Lower lobe of right lung (tissue), 2 donors: ENCODE results near the gene MT1H. TPM values are rescaled to one million over a fixed set of nuclear protein-coding genes. Genes with fewer than 3 reads are reported as not detected.

ENCODE experiments used
- ATAC-seq, 2 donors: fragments of 200-7000 bp; cut with Tn5 transposase; one replicate each; pipeline ENCODE4 v1.9.1; 2020 to 2022; ENCODE audit warnings: mild to moderate bottlenecking in 2 of 2, moderate library complexity in 2 of 2
- DNase-seq: peaks from one replicate; pipeline ENCODE4 v3.0.0-alpha.2; 2020
- H3K27ac ChIP-seq: fragments of 200-600 bp; one replicate; pipeline ENCODE4 v1.8.0; 2022
- H3K27me3 ChIP-seq: fragments of 200-600 bp; one replicate; pipeline ENCODE4 v1.8.0; 2022; ENCODE audit warnings: low read depth
- H3K36me3 ChIP-seq: fragments of 200-600 bp; one replicate; pipeline ENCODE4 v1.8.0; 2022; ENCODE audit warnings: mild to moderate bottlenecking
- H3K4me1 ChIP-seq: fragments of 200-600 bp; one replicate; pipeline ENCODE4 v1.8.0; 2022
- H3K4me3 ChIP-seq: fragments of 200-600 bp; one replicate; pipeline ENCODE4 v1.8.0; 2022; ENCODE audit warnings: mild to moderate bottlenecking
- H3K9me3 ChIP-seq: fragments of 200-600 bp; one replicate; pipeline ENCODE4 v1.8.0; 2022
- intact Hi-C: fragments of 100-400 bp; cut with DNase I; formaldehyde crosslinking; loops from one replicate; pipeline ENCODE4 v1.11.0; 2022
- total RNA-seq: library from RNA; stranded (reverse); fragmentation: NEBNext Ultra II Directional; extraction: Animal tissue kit (Norgen Biotek cat#: 25700); gene quantifications from one replicate; pipeline ENCODE4 v1.2.1, GENCODE V29; 2021
- TF ChIP-seq, protein P1 (sequence below): fragments of 200-600 bp; IDR thresholded peaks from one replicate; pipeline ENCODE4 v1.8.0; 2022; ENCODE audit warnings: antibody characterized with exemption, mild to moderate bottlenecking
- donor health status: DM: no; HTN: yes; CAD: no; lungs with severe emphysema.

The MT1H gene
- total RNA-seq, 1 donor from 2014 or later: 4.3 TPM

DNA sequence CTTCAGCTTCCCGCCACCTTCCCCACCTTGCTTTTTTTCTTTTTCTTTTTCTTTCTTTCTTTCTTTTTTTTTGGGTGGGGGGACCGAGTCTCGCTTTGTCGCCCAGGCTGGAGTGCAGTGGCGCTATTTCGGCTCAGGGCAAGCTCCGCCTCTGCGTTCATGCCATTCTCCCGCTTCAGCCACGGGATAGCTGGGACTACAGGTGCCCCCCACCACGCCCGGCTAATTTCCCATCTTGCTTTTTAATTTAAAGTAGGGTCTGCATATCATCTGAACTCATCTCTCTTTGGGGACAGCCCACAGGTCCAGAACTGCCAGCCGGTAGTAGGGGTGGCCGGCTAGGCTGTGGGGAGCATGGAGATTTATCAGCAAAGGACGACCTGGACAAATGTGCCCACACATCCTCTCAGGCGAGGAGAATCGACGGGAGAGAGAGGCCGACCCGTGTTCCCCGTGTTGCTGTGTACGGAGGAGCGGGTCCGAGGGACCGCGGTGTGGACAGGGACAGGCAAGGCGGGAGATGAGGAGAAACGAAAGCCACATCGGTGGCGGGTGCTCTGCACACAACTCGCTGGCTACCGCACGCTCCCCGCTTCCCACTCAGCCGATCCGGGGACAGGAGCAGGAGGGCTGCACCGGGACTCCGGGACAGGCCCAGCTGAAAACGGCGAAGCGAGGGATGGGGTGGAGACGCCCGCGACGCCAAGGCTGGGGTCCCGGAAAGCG is 34.7 kb upstream of the MT1H start:
- peak overlapping the region; percentile 25 for H3K4me3 ChIP-seq
- peaks cover 42% of the 10 kb centered on the region for H3K4me1 ChIP-seq
- H3K27ac ChIP-seq: no peak overlapping the region
- intact Hi-C loops: no loop called here
- ATAC-seq (no peak), DNase-seq (no peak)
- no peaks in the 10 kb centered on the region for H3K36me3 ChIP-seq
- no peaks in the 10 kb centered on the region for H3K9me3 ChIP-seq
- H3K27me3 ChIP-seq: peaks cover 71% of the 10 kb centered on the region
- TF ChIP-seq, protein P1, sequence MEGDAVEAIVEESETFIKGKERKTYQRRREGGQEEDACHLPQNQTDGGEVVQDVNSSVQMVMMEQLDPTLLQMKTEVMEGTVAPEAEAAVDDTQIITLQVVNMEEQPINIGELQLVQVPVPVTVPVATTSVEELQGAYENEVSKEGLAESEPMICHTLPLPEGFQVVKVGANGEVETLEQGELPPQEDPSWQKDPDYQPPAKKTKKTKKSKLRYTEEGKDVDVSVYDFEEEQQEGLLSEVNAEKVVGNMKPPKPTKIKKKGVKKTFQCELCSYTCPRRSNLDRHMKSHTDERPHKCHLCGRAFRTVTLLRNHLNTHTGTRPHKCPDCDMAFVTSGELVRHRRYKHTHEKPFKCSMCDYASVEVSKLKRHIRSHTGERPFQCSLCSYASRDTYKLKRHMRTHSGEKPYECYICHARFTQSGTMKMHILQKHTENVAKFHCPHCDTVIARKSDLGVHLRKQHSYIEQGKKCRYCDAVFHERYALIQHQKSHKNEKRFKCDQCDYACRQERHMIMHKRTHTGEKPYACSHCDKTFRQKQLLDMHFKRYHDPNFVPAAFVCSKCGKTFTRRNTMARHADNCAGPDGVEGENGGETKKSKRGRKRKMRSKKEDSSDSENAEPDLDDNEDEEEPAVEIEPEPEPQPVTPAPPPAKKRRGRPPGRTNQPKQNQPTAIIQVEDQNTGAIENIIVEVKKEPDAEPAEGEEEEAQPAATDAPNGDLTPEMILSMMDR: no peak

DNA sequence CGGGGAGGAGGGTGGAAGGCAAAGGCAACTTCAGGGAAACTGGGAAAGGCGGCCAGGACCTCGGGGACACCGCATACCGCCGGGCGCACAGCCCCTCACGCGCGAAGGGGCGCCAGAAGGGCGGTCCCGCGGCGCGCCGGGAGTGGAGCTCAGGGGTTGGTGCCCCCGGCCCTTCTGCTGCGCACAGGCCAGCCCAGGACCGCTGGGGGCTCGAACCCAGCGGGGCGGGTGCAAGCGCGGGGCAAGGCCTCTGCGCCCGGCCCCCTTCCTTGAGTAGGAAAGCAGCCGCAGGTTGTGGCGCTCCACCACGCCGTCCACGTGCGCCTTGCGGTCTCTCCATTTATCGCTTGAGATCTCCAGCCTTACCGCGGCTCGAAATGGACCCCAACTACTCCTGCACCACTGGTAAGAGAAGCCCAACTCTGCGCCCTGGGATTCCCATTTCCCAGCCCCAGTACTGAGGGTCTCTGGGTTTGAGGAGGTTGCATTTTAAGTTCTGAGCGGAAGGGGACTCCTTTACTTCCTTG is 34.1 kb upstream of the MT1H start:
- intact Hi-C loops: no loop called here
- DNase-seq: no peak
- no peak for ATAC-seq
- no peaks in the 10 kb centered on the region for H3K9me3 ChIP-seq
- H3K27me3 ChIP-seq: peaks cover 71% of the 10 kb centered on the region
- peak overlapping the region; percentile 25 for H3K4me3 ChIP-seq
- no peaks in the 10 kb centered on the region for H3K36me3 ChIP-seq
- TF ChIP-seq, protein P1: no peak
- H3K4me1 ChIP-seq: peaks cover 42% of the 10 kb centered on the region
- no peak overlapping the region for H3K27ac ChIP-seq

DNA sequence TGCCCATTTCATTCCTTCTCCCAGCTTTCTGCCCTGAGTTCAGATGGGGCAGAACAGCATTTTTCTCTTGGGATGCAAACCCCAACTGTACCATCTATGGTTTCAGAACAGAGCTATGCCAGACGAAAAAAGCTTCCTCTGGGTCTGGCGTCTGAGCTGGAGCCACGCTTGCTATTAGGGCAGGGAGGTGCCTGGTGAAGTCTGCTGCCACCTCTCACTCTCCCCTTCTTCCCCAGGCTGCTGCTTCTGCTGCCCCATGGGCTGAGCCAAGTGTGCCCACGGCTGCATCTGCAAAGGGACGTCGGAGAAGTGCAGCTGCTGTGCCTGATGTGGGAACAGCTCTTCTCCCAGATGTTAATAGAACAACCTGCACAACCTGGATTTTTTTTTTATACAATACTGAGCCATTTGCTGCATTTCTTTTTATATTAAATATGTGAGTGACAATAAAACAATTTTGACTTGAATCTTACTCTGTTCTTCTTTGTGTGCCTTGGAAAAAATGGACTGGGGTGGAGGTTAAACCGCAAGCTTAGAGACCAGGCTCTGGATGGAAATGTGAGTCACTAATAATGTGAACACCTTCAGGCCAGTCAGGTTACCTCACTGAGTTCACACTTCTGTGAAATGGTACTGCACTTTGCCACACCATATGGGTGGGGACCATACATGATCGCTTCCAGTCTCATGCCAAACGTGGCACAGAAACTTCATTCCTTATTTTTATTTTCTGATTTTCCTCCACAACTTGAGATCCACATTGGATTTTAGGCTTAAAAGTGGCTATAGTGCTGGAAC is 32.8 kb upstream of the MT1H start:
- no peak for DNase-seq
- Histone ChIP-seq H3K27me3 (peaks cover 71% of the 10 kb centered on the region), H3K9me3 (no peaks in the 10 kb centered on the region), H3K27ac (no peak overlapping the region), H3K4me3 (no peak overlapping the region), H3K36me3 (no peaks in the 10 kb centered on the region), H3K4me1 (peaks cover 42% of the 10 kb centered on the region)
- TF ChIP-seq, protein P1: no peak
- no peak for ATAC-seq
- intact Hi-C loops: no loop called here

DNA sequence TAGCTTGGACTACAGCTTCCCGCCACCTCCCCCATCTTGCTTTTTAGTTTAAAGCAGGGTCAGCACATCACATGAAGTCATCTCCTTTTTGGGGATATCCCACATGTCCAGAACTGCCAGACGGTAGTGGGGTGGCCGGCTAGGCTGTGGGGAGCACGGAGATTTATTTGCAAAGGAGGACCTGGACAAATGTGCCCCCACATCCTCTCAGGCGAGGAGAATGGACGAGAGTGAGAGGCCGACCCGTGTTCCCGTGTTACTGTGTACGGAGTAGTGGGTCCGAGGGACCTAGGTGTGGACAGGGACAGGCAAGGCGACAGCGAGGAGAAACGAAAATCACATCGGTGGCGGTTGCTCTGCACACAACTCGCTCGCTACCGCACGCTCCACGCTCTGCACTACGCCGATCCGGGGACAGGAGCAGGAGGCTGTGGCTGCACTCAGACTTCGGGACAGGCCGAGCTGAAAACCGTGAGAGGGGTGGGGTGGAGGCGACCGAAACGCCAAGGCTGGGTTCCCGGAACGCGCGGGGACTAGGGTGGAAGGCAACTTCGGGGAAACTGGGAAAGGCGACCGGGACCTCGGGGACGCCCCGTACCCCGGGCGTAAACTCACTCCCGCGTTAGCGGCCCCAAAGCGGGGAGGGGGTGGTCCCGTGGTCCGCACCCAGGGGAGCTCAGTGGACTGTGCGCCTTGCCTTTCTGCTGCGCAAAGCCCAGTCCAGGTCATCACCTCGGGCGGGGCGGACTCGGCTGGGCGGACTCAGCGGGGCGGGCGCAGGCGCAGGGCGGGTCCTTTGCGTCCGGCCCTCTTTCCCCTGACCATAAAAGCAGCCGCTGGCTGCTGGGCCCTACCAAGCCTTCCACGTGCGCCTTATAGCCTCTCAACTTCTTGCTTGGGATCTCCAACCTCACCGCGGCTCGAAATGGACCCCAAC is 31.5 kb upstream of the MT1H start, which contains the start of gene MT1A:
MT1A (plus strand) TSS at position 853 of the 937 bp plus-strand sequence; CDS start at position 926, 73 bp downstream.
- peak within 1 kb of the TSS; percentile 67 for H3K27ac ChIP-seq
- TF ChIP-seq, protein P1: no peak
- intact Hi-C loops: no loop called here

DNA sequence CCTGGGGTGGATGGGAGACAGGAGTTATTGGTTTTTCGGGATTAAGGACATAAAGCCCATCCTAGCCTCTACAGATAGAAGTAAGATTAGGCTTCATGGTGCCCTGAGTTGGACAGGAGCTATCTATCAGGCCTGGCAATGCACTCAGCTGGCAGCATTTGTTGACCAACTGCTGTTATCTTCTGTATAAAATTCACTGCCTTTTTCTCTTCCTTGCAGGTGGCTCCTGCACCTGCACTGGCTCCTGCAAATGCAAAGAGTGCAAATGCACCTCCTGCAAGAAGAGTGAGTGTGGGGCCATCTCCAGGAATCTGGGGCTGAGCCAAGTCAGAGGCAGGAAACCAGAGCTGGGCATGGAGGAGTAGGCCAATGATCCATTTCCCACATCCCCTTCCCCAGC is 30.6 kb upstream of the MT1H start:
- TF ChIP-seq, protein P1: no peak
- ATAC-seq (no peak), DNase-seq (no peak)
- H3K4me3 ChIP-seq: no peak overlapping the region
- intact Hi-C loops: no loop called here
- H3K9me3 ChIP-seq: no peaks in the 10 kb centered on the region
- H3K27me3 ChIP-seq: peaks cover 52% of the 10 kb centered on the region
- H3K4me1 ChIP-seq: peaks cover 44% of the 10 kb centered on the region
- no peaks in the 10 kb centered on the region for H3K36me3 ChIP-seq
- peak overlapping the region; percentile 67 for H3K27ac ChIP-seq

More for the DNA sequence above, 31.5 kb upstream of the MT1H start, which contains the start of gene MT1A:
- ATAC-seq: peak; percentile 81 to 84
- no peaks in the 10 kb centered on the region for H3K36me3 ChIP-seq
- no peaks in the 10 kb centered on the region for H3K9me3 ChIP-seq
- peaks cover 39% of the 10 kb centered on the region for H3K4me1 ChIP-seq
- peak; percentile 74 for DNase-seq
- H3K4me3 ChIP-seq: peak within 1 kb of the TSS; percentile 57
- H3K27me3 ChIP-seq: peaks cover 60% of the 10 kb centered on the region
